HG02840 (cell line): ENCODE measurements around the gene GALNT17.

Source experiments
- ATAC-seq: cut with Tn5 transposase; IDR thresholded peaks from one replicate; pipeline ENCODE4 v1.9.1; 2021; ENCODE audit warnings: mild to moderate bottlenecking, moderate library complexity, moderate number of reproducible peaks; ENCODE audit not compliant: unreplicated experiment, low FRiP score

Gene GALNT17

DNA sequence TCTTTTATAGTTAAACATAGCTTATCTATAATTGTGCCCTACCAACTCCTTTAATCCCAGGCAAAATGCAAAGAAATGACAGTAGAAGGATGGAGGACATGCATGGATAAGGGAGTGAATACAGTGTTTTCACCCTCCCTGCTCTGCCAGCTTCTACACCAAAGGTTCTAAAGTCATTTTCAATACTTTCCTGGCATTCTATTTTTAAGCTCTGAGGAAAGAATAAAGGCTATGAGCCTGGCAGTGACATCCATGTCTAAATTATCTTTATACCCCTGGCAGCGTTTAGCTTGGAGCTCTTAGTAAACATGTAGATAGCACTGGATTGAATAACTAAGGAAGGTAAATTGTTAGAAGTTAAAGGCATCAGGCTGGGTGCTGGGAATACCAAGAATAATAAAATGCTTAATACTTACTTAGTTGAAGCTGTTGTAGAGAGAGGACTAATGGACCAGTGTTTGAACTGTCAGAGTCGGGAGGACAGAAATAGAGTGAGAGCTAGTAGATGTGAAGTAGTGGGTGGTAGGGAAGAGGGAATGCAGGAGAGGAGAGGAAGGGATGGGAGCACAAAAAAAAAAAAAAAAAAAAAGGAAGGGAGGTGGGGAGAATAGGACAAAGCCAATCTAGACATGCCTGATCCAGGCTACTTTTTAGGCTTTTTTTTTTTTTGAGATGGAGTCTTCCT is 518.9 kb downstream of the GALNT17 start:
- ATAC-seq: no peak

DNA sequence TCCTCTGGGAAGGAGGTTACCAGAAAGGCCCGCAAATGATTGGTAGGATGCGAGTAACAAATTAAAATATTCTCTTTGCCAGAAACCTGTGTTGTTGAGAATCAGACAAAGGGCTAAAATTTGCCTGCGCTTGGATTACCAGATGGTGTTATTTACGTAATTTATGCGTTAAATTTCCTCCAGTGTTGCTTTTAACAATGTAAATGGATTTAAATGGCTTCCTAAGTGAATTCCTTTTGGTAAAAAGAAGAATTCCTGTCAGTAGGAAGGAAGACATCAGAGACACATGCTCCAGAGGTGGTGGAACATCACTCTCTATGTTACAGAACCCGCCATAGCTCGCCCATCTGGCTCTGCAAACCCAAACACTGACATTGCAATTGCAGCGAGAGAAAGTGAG is 520.6 kb downstream of the GALNT17 start:
- ATAC-seq: no peak

DNA sequence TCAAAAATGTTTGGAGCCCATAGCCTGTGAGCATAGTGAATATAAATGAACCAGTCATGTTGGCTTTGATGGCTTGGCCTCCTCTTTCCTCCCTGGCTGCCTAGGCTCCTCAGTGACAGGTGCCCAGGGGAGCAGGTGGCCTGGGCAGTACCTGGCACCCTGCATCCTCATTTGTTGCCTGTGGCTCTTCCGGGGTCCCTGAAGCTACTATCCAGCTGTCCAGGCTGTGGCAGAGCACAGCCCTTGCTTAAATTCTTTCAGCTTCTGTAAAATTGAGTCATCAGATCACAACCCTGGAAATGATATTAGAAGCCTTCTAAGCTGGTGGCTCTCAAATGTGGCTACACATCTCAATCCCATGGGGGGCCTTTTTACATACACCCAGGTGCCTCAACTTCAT is 525.4 kb downstream of the GALNT17 start:
- no peak for ATAC-seq

DNA sequence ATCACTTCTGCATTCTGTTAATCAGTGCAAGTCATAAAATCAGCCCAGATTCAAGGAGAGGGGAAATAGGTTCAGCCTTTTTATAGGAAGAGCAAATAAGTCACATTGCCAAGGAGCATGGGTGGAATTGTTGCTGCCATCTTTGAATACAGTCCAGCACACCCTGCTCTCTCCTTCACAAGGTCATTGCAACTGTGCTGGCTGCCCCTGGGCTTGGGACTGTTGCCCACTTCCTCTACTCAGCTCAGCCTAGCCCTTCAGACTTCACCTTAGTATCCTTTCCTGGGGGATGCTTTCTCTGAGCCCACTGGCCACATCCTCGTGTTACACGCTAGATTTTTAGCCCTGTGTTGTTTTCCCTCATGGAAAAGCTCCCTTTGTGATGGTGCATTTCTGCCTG is 527.7 kb downstream of the GALNT17 start:
- no peak for ATAC-seq

- no peak for ATAC-seq
Measured at GRCh38 chr7:71661671-71662224, 529.8 kb downstream of the GALNT17 start.

GRCh38 chr7:71665716-71666115 is 533.8 kb downstream of the GALNT17 start:
- ATAC-seq: no peak

- ATAC-seq: no peak
Measured at GRCh38 chr7:71668572-71668971, 536.6 kb downstream of the GALNT17 start.

DNA sequence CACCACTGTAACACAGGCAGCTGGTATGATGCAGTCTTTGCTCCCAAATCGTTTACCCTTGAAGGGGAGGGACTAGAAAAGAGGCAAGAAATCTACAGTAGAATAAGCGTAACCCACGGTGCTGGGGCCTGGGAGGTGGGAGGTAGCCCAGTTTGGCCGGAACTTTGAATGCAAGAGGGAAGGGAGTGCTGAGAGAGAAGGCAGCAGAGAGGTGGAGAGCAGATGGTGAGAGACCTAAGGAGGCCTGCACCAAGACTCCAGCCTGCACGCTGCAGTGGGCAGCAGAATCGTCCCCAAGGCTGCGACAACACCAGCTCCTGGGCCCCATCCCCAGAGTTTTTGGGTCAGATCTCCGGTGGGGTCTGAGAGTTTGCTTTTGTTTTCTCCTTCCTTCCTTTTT is 547.5 kb downstream of the GALNT17 start:
- ATAC-seq: no peak

- ATAC-seq: no peak
Measured at GRCh38 chr7:71682181-71682580, 550.2 kb downstream of the GALNT17 start.

DNA sequence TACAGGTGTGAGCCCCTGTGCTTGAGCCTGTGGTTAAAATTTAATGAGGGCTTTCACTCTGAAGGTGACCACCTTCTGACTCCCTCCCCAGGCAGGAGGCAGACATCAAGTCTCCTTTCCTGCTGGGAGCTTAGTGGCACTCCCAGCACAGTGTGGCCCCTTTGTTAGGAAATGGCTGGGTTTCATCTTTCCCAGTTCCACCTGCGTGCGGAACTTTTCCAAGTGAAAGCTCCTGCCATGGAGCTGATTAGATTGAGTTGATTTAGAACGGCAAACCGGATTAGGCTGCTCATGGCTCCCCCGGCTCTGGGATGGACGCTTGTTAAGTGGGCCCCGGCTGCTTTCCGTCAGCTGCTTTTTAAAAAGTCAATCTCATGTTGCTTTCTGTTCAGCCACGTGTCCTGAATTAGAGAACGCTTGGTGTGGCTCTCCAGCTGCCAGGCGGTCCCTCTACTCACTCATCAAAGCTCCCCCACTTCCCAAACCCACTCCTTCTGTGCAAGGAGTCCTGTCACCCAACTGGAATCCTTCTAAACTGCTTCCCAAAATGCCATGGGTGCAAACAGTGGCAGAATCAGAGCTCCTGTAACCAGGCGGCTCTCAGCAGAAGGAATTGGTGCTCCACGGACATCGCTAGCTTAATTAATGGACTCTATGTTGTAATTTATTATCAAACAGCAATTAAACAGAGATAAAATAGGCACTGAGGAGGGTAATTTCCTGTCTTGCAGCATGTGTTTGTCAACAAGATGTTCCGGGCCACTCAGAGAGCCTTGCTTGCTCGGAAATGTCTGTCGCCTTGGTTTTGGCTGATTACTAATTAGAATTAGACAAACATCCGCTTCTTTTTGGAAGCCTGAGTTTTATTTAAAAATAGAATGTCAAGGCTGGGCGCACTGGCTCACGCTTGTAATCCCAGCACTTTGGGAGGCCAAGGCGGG is 551.2 kb downstream of the GALNT17 start:
- ATAC-seq: no peak

DNA sequence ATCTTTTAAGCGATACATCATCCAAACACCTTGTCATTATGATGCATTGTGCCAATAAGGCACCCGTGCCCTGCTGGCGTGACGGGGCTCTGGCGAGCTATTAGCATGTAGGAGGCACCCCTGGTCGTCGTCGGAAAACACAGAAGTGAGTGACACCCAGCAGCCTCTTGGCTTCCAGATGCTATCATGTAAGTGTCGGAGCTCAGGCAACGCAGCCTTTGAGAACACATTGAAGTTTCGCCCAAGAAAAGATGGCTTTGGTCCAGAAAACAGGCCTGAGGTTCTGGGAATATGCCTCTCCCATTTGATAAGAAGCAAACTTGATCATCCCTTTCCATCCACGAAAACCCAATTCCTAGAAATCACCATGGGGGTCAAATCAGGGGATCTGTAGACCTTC is 555.3 kb downstream of the GALNT17 start:
- no peak for ATAC-seq

- no peak for ATAC-seq
Measured at GRCh38 chr7:71687831-71688599, 556.1 kb downstream of the GALNT17 start.

GRCh38 chr7:71691538-71691937 is 559.6 kb downstream of the GALNT17 start:
- ATAC-seq: no peak

DNA sequence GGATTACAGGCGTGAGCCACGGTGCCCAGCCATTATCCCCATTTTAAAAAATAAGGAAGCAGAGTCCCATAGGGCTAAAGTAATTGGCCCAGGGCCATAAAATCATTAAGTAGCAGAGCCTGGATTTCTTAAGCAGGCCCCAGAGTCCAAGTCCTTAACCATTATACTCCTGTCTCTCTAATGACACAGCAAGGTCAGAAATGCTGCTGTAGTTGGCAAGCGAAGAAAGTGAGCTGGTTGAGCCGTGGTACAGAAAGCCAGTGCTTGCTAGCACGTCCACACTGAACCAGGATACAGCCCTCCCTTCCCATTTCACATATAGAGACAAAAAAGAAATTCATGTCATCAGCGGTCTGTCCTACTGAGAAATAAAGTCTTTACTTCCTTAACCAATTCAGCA is 562.7 kb downstream of the GALNT17 start:
- ATAC-seq: no peak

GRCh38 chr7:71695186-71695585 is 563.2 kb downstream of the GALNT17 start:
- ATAC-seq: no peak

GRCh38 chr7:71696511-71696910 is 564.6 kb downstream of the GALNT17 start:
- ATAC-seq: no peak

GRCh38 chr7:71697400-71697799 is 565.5 kb downstream of the GALNT17 start:
- ATAC-seq: no peak

DNA sequence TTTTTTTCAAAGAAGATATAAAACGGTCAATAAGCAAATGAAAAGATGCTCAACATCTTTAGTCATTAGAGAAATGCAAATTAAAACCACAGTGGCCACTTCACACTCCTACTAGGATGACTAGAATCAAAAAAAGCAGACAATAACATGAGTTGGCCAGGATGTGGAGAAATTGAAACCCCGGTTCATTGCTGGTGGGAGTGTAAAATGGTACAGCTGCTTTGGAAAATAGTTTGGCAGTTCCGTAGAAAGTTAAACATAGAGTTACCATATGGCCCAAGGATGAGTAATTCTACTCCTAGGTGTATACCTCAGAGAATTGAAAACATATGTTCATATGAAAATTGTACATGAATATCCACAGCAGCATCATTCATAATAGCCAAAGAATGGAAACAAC is 573.3 kb downstream of the GALNT17 start:
- no peak for ATAC-seq

- ATAC-seq: no peak
Measured at GRCh38 chr7:71705901-71706596, 574.1 kb downstream of the GALNT17 start.

DNA sequence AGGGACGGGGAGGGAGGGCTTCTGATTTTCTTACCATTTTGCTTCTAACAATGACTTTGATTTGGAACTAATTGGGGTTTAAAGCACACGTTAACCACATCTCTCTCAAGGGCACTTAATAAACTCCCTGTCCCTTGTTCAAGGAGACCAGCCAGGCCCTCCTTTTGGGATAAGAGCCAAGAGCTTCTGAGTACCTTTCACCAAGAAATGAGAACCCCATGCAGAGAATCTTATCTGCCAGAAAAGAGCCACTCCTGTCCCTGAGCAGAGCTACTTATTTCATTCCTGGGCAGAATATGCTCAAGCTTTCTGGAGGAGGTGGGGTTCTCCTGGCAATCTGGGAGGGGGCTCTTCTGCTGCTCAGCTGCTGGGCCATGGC is 574.6 kb downstream of the GALNT17 start:
- no peak for ATAC-seq
